H1 (cell line): ENCODE results near the gene OSBPL5. TPM values are rescaled to one million over a fixed set of nuclear protein-coding genes. Genes with fewer than 3 reads are reported as not detected.
A peak's percentile ranks its signal among the peaks of the same experiment; 100 is the strongest.

ENCODE experiments used
- CTCF ChIA-PET: fragments of 300-600 bp; sonication (Branson Sonifier 250); formaldehyde crosslinking; loops from one replicate; lab custom pipeline; 2021; ENCODE audit not compliant: partially characterized antibody; lab: Charles Lee
- POLR2A ChIA-PET: fragments of 300-600 bp; sonication (Branson Sonifier 250); formaldehyde crosslinking; loops from one replicate; lab custom pipeline; 2021; ENCODE audit warnings: inconsistent platforms; ENCODE audit not compliant: partially characterized antibody; lab: Charles Lee
- DNase-seq, 2 experiments: peaks; one replicate each; pipeline versions ENCODE4 v3.0.0 to v3.0.0-alpha.2; 2010 to 2022; ENCODE audit warnings: low spot score in 2 of 2, low read depth in 1 of 2, mixed read lengths in 1 of 2
- FAIRE-seq: peaks from 2 replicates; lab custom pipeline; 2011; peaks lifted over from hg19 to GRCh38; lab: Jason Lieb, UNC
- H2AFZ ChIP-seq: 2 replicates; pipeline ENCODE4 v1.8.1; 2012; ENCODE audit warnings: low read length, inconsistent platforms
- H2AK5ac ChIP-seq: 2 replicates; pipeline ENCODE4 v1.6.1; 2013; ENCODE audit warnings: low read depth, low read length
- H2BK120ac ChIP-seq: replicated peaks from 2 replicates; pipeline ENCODE3; 2013; ENCODE audit warnings: low read depth, low read length, inconsistent platforms
- H2BK12ac ChIP-seq: 2 replicates; pipeline ENCODE4 v1.6.1; 2013; ENCODE audit warnings: low read depth, low read length
- H2BK15ac ChIP-seq: 2 replicates; pipeline ENCODE4 v1.6.1; 2013; ENCODE audit warnings: low read length
- H2BK20ac ChIP-seq: 2 replicates; pipeline ENCODE4 v1.6.1; 2013; ENCODE audit warnings: low read length
- H2BK5ac ChIP-seq: 2 replicates; pipeline ENCODE4 v1.6.1; 2013; ENCODE audit warnings: low read depth, low read length
- H3K14ac ChIP-seq: 2 replicates; pipeline ENCODE4 v1.6.1; 2013; ENCODE audit warnings: inconsistent platforms; ENCODE audit not compliant: insufficient read length
- H3K18ac ChIP-seq: 2 replicates; pipeline ENCODE4 v1.6.1; 2013; ENCODE audit warnings: low read length; ENCODE audit errors: extremely low read depth
- H3K23ac ChIP-seq: 2 replicates; pipeline ENCODE4 v1.6.1; 2013; ENCODE audit warnings: inconsistent platforms; ENCODE audit not compliant: insufficient read length
- H3K23me2 ChIP-seq: 2 replicates; pipeline ENCODE4 v1.6.1; 2013; ENCODE audit warnings: low read depth, low read length
- H3K27ac ChIP-seq: 2 replicates; pipeline ENCODE4 v1.6.1; 2011; ENCODE audit warnings: low read depth, low read length, inconsistent platforms
- H3K27me3 ChIP-seq, 4 experiments: replicated peaks in 1 of 4; 1 replicate in 1 of 4; 2 replicates in 3 of 4; pipeline versions ENCODE4 v1.6.1 to v1.8.1; 2011 to 2013; ENCODE audit warnings: low read length in 3 of 4, mild to moderate bottlenecking in 3 of 4, inconsistent platforms in 2 of 4, mixed read lengths in 2 of 4, moderate library complexity in 1 of 4; ENCODE audit not compliant: control insufficient read depth in 3 of 4, insufficient read depth in 3 of 4; ENCODE audit errors: extremely low read depth in 1 of 4
- H3K36me3 ChIP-seq, 4 experiments: 2 replicates each; pipeline versions ENCODE4 v1.6.1 to v1.8.1; 2011 to 2013; ENCODE audit warnings: mild to moderate bottlenecking in 4 of 4, low read length in 3 of 4, moderate library complexity in 2 of 4, control low read depth in 1 of 4, inconsistent platforms in 1 of 4; ENCODE audit not compliant: insufficient read depth in 4 of 4, control insufficient read depth in 2 of 4
- H3K4ac ChIP-seq: replicated peaks from 2 replicates; pipeline ENCODE3; 2013; ENCODE audit warnings: low read length, low read depth, mixed read lengths, inconsistent platforms; ENCODE audit not compliant: insufficient read length
- H3K4me1 ChIP-seq, 4 experiments: replicated peaks in 1 of 4; 1 replicate in 1 of 4; 2 replicates in 3 of 4; pipeline versions ENCODE4 v1.6.1 to v1.8.1; 2011 to 2013; ENCODE audit warnings: low read length in 3 of 4, inconsistent platforms in 2 of 4, mixed read lengths in 1 of 4; ENCODE audit not compliant: insufficient read depth in 4 of 4, control insufficient read depth in 3 of 4
- H3K4me2 ChIP-seq, 2 experiments: 2 replicates each; pipeline versions ENCODE4 v1.6.1 to v1.8.1; 2011 to 2013; ENCODE audit warnings: low read depth in 2 of 2, low read length in 2 of 2, control low read depth in 1 of 2, inconsistent platforms in 1 of 2, mild to moderate bottlenecking in 1 of 2; ENCODE audit not compliant: insufficient read depth in 1 of 2
- H3K4me3 ChIP-seq, 4 experiments: fragments of 200-600, 300-600 bp in 1 of 4; sonication (generic), shearing (Covaris generic), sonication (Bioruptor Twin) in 1 of 4; 2 replicates each; pipeline versions ENCODE4 v1.5.1 to v1.8.1; 2011 to 2016; ENCODE audit warnings: low read length in 4 of 4, low read depth in 3 of 4, control low read depth in 2 of 4, inconsistent platforms in 2 of 4, mild to moderate bottlenecking in 2 of 4, mixed read lengths in 1 of 4, moderate library complexity in 1 of 4; ENCODE audit not compliant: insufficient read depth in 2 of 4; ENCODE audit errors: extremely low read depth in 1 of 4
- H3K56ac ChIP-seq: replicated peaks from 2 replicates; pipeline ENCODE3; 2013; ENCODE audit warnings: low read depth, mild to moderate bottlenecking, mixed read lengths, low read length, inconsistent platforms; ENCODE audit not compliant: insufficient read length
- H3K79me1 ChIP-seq: 2 replicates; pipeline ENCODE4 v1.6.1; 2013; ENCODE audit warnings: low read depth, low read length, control low read depth
- H3K79me2 ChIP-seq, 2 experiments: 2 replicates each; pipeline versions ENCODE4 v1.6.1 to v1.8.1; 2012 to 2013; ENCODE audit warnings: low read length in 2 of 2, mild to moderate bottlenecking in 2 of 2, inconsistent platforms in 1 of 2; ENCODE audit not compliant: insufficient read depth in 2 of 2, control insufficient read depth in 1 of 2
- H3K9ac ChIP-seq, 4 experiments: replicated peaks in 1 of 4; 1 replicate in 1 of 4; 2 replicates in 3 of 4; pipeline versions ENCODE4 v1.6.1 to v1.8.1; 2011 to 2013; ENCODE audit warnings: low read depth in 3 of 4, low read length in 3 of 4, control low read depth in 2 of 4, mild to moderate bottlenecking in 2 of 4, moderate library complexity in 2 of 4, inconsistent platforms in 1 of 4; ENCODE audit errors: extremely low read depth in 1 of 4
- H3K9me3 ChIP-seq, 2 experiments: 2 replicates each; pipeline versions ENCODE4 v1.6.1 to v1.8.1; 2012 to 2013; ENCODE audit warnings: mild to moderate bottlenecking in 2 of 2, moderate library complexity in 2 of 2, control low read depth in 1 of 2, inconsistent platforms in 1 of 2, low read depth in 1 of 2, low read length in 1 of 2, mixed read lengths in 1 of 2; ENCODE audit not compliant: insufficient read depth in 2 of 2
- H4K20me1 ChIP-seq, 2 experiments: replicated peaks in 1 of 2; 2 replicates each; pipeline versions ENCODE3 to v1.8.1; 2011 to 2013; ENCODE audit warnings: inconsistent platforms in 2 of 2, low read length in 2 of 2, mild to moderate bottlenecking in 1 of 2; ENCODE audit not compliant: insufficient read depth in 2 of 2, control insufficient read depth in 1 of 2
- H4K5ac ChIP-seq: 2 replicates; pipeline ENCODE4 v1.6.1; 2013; ENCODE audit warnings: low read length, low read depth, mixed read lengths, inconsistent platforms; ENCODE audit not compliant: insufficient read length
- H4K8ac ChIP-seq: 2 replicates; pipeline ENCODE4 v1.8.0; 2013; ENCODE audit warnings: mild to moderate bottlenecking, moderate library complexity, low read length, inconsistent platforms; ENCODE audit not compliant: insufficient read depth; ENCODE audit errors: extremely low read depth
- H4K91ac ChIP-seq: replicated peaks from 2 replicates; pipeline ENCODE3; 2013; ENCODE audit warnings: low read length, mixed read lengths, inconsistent platforms; ENCODE audit not compliant: insufficient read length
- ASH2L ChIP-seq: fragments of 200-600, 300-600 bp; sonication (generic); IDR thresholded peaks from one replicate; pipeline ENCODE4 v1.7.1; 2017; ENCODE audit warnings: low read length
- GABPA ChIP-seq: IDR thresholded peaks from 2 replicates; pipeline ENCODE4 v1.6.1; 2011; ENCODE audit warnings: mild to moderate bottlenecking, low read length, moderate library complexity, borderline replicate concordance; ENCODE audit not compliant: insufficient read depth
- JUND ChIP-seq: IDR thresholded peaks from 2 replicates; pipeline ENCODE4 v1.6.1; 2011; ENCODE audit warnings: mild to moderate bottlenecking, improper control_type of control experiment, low read length
- KDM1A ChIP-seq: fragments of 200-600, 300-600 bp; sonication (generic); IDR thresholded peaks from 2 replicates; pipeline ENCODE4 v1.7.1; 2016; ENCODE audit warnings: mild to moderate bottlenecking, low read length, borderline replicate concordance
- RAD21 ChIP-seq, 2 experiments: IDR thresholded peaks in 1 of 2; conservative IDR thresholded peaks in 1 of 2; 2 replicates each; pipeline ENCODE4 v1.6.1; 2011; ENCODE audit warnings: low read depth in 2 of 2, low read length in 2 of 2, improper control_type of control experiment in 1 of 2, inconsistent platforms in 1 of 2, mild to moderate bottlenecking in 1 of 2, moderate library complexity in 1 of 2
- SAP30 ChIP-seq: fragments of 300-600 bp; sonication (generic); IDR thresholded peaks from 2 replicates; pipeline ENCODE4 v1.7.1; 2012; ENCODE audit warnings: low read length, moderate library complexity, mild to moderate bottlenecking, inconsistent platforms; ENCODE audit not compliant: insufficient read depth, insufficient replicate concordance
- SIRT6 ChIP-seq: IDR thresholded peaks from one replicate; pipeline ENCODE4 v1.7.1; 2012; ENCODE audit warnings: low read length, inconsistent platforms
- SP2 ChIP-seq: IDR thresholded peaks from 2 replicates; pipeline ENCODE4 v1.6.1; 2012; ENCODE audit warnings: mild to moderate bottlenecking, low read length, inconsistent platforms
- SRF ChIP-seq: IDR thresholded peaks from 2 replicates; pipeline ENCODE4 v1.6.1; 2011; ENCODE audit warnings: mild to moderate bottlenecking, low read depth, low read length, moderate library complexity
- TBP ChIP-seq: IDR thresholded peaks from 2 replicates; pipeline ENCODE4 v1.6.1; 2011; ENCODE audit warnings: low read depth, low read length, improper control_type of control experiment
- YY1 ChIP-seq: IDR thresholded peaks from 2 replicates; pipeline ENCODE4 v1.6.1; 2011; ENCODE audit warnings: low read depth, mild to moderate bottlenecking, low read length
- ZNF274 ChIP-seq: IDR thresholded peaks from 2 replicates; pipeline ENCODE4 v1.7.0; 2012; ENCODE audit warnings: low read length, borderline replicate concordance; ENCODE audit errors: extremely low read depth
- WGBS, 2 experiments: shearing (Covaris generic) in 1 of 2; methylation state at CpG; one replicate each; pipeline versions ENCODE4 v1.1.6 to v1.1.7; 2013 to 2015; ENCODE audit warnings: low lambda C conversion rate in 2 of 2, mixed read lengths in 2 of 2, inconsistent platforms in 1 of 2, low coverage in 1 of 2, missing lambda C conversion rate in 1 of 2; ENCODE audit not compliant: insufficient replicate concordance in 2 of 2, insufficient coverage in 1 of 2, insufficient read length in 1 of 2; ENCODE audit errors: extremely low coverage in 1 of 2, missing lambda C conversion rate in 1 of 2; 5-methylcytosine and 5-hydroxymethylcytosine counted together
- polyA plus RNA-seq, 7 experiments: library from polyadenylated mRNA; depleted of rRNA in 3 of 7; stranded (reverse) in 5 of 7; unstranded in 2 of 7; fragments of >200 nt in 5 of 7; fragments of 200-250 nt in 2 of 7; gene quantifications; 1 replicate in 5 of 7; 2 replicates in 1 of 7; 4 replicates in 1 of 7; pipeline versions ENCODE4 v1.2.1 to v1.2.3, GENCODE V29; 2011 to 2013; ENCODE audit warnings: missing spikeins in 2 of 7, mixed read lengths in 2 of 7
- total RNA-seq: library from RNA; stranded (reverse); fragmentation: NEBNext Ultra II Directional; extraction: Animal tissue kit (Norgen Biotek cat#: 25700); gene quantifications from 2 replicates; pipeline ENCODE4 v1.2.1, GENCODE V29; 2021

Gene OSBPL5
- total and polyA plus RNA-seq, 2 of the 8 experiments (the other 6 are each of a cell fraction or from before 2014, with no cell fraction given): 3.4 to 9.9 TPM

- Histone ChIP-seq H3K9me3 (no peaks in the 10 kb centered on the region), H3K4me1 (peaks cover 0 to 14% (median 9%) of the 10 kb centered on the region in 4 experiments; a peak in 6 of 7 replicates), H3K4ac (no peak overlapping the region), H3K79me1 (peaks cover 3% of the 10 kb centered on the region; the same call in 1 of the 2 replicates), H3K4me3 (no peak overlapping the region), H3K79me2 (no peaks in the 10 kb centered on the region), H3K4me2 (no peak overlapping the region), H4K91ac (no peak overlapping the region), H4K5ac (no peak overlapping the region), H2AFZ (no peak overlapping the region), H2BK120ac (no peak overlapping the region), H3K27me3 (no peaks in the 10 kb centered on the region), H2BK12ac (peak overlapping the region; percentile 63; the same call in 1 of the 2 replicates), H4K8ac (no peak overlapping the region), H3K23me2 (peaks cover 3% of the 10 kb centered on the region), H2BK5ac (no peak overlapping the region), H3K36me3 (no peaks in the 10 kb centered on the region), H3K23ac (no peak overlapping the region), H3K14ac (no peak overlapping the region), H4K20me1 (no peaks in the 10 kb centered on the region), H3K9ac (no peak overlapping the region), H2BK15ac (no peak overlapping the region), H2AK5ac (no peak overlapping the region; the same call in 1 of the 2 replicates), H3K56ac (no peak overlapping the region), H3K27ac (no peak overlapping the region), H2BK20ac (no peak overlapping the region), H3K18ac (peak overlapping the region; percentile 32; the same call in 1 of the 2 replicates)
- no peak for FAIRE-seq
- peak in 1 of 2 experiments; percentile 45 for DNase-seq
- CTCF ChIA-PET: interaction anchor here (1.0 to 2.9 kb wide), 12 partner anchors 10 to 90 kb away, joined by 3 to 16 read pairs (median 4); partner anchors contain the start of gene OSBPL5
- POLR2A ChIA-PET: interaction anchor here (1.0 kb wide), 1 partner anchor 29 kb away, joined by 3 read pairs; the partner anchor contains the start of gene OSBPL5
- 93% methylated on average over 11 of the region's 12 CpGs; no CpG with 5 or more reads in 1 of the 2 experiments for WGBS, 2 experiments
- TF ChIP-seq KDM1A (no peak), ZNF274 (no peak), SIRT6 (no peak), SRF (no peak), GABPA (no peak), TBP (no peak), ASH2L (no peak), SAP30 (no peak), SP2 (no peak), RAD21 (IDR thresholded peaks at IDR 0.05 in 1 of 2, conservative IDR thresholded peaks at IDR 0.05 in 1 of 2; ENCODE audit: low read depth in 2 of 2, low read length in 2 of 2) (no peak), YY1 (no peak), JUND (no peak)
Measured at GRCh38 chr11:3194016-3194816, 29.1 kb upstream of the OSBPL5 start.
